ENCODE measurements around the gene PRAMEF17. TPM values are rescaled to one million over a fixed set of nuclear protein-coding genes. Genes with fewer than 3 reads are reported as not detected.

Gene PRAMEF17, protein sequence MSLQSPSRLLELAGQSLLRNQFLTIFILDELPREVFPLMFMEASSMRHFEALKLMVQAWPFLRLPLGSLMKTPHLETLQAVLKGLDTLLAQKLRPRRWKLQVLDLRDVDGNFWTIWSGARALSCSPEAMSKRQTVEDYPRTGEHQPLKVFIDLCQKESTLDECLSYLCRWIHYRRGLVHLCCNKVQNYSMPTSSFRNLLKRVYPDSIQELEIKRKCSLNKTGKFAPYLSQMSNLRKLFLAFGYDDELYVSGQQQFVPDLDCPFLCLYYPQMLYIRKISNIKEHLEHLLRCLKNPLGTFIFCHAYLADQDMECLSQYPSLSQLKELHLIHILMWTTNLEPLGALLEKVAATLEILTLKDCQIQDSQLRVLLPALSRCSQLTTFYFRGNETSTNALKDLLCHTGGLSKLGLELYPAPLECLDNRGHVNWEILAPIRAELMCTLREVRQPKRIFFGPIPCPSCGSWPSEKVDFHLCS
- total RNA-seq, result not detected in 2 replicates

DNA sequence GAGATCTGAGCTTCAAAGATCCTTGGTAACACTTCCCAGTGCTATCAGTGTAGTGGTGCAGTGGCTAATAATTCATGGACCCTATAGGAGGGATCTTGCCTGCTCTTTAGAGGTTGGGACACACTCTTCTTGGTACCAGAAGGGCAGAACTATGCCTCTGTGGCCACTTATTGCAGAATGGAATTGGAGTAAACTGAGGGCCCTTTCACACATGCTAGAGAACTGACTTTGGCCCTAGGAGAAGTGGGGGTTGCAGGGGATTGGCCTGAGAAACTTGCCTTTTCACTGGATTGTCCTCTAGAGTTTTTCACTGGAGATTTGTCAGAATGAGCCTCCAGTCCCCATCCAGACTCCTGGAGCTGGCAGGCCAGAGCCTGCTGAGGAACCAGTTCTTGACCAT is at the start of gene PRAMEF17:
Gene PRAMEF17, plus strand, starts transcription at position 301 of the 400 bp plus-strand sequence. Its CDS starts 26 bp downstream, at position 327.

DNA sequence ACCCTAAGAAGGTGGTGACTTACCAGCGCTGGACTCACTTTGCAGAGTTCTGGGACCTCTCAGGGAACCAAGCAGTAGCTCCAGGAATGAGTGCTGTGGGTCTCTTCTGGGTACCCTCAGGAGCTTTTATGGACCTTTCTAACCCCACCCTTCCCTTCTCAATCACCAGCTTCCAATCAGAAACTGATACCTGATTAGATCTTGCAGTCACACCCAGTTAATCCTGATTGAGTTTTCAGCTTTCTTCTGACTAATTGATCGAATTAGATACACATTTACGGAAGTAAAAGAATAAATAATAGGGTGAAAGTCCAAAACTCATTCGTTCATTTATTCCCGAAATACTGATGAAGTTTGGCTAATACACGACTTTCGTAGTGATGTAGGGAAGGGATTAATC is 42.4 kb upstream of the PRAMEF17 start, which contains the start of gene PRAMEF14:
Gene PRAMEF14, minus strand, starts transcription at position 101 of the 400 bp plus-strand sequence. CDS start 1,820 bp downstream, outside the sequence.

DNA sequence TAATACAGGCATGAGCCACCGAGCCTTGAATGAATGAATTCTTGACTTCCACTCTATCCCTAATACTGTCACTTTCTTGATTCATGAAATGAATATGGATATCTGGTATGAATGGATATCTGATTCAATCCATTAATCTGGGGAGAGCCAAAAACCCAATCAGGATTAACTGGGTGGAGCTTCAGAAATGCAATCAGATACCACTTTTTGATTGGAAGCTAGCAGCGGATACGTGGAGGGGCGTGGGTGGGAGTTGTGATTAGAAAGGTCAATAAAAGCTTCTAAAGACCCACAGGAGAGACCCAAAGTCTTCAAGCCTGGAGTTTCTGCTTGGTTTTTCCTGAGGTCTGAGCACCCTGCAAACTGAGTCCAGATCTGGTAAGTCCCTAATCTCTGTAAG is 20.7 kb downstream of the PRAMEF17 start, which contains the start of gene PRAMEF20:
Gene PRAMEF20, plus strand, starts transcription at position 301 of the 400 bp plus-strand sequence. CDS start 5,905 bp downstream, outside the sequence.

Other genes with a start within 250 kb of the PRAMEF17 start
- gene PRAMEF26, start 233.6 kb upstream of the PRAMEF17 start, total RNA-seq, result not detected in 2 replicates
- not detected in 2 replicates for gene HNRNPCL4, start 224.0 kb upstream of the PRAMEF17 start, total RNA-seq
- gene PRAMEF9, start 217.8 kb upstream of the PRAMEF17 start, total RNA-seq, result not detected in 2 replicates
- gene PRAMEF13, start 188.2 kb upstream of the PRAMEF17 start, total RNA-seq, result not detected in 2 replicates
- not detected in 2 replicates for gene PRAMEF18, start 163.5 kb upstream of the PRAMEF17 start, total RNA-seq
- not detected in 2 replicates for gene PRAMEF5, start 135.4 kb upstream of the PRAMEF17 start, total RNA-seq
- not detected in 2 replicates for gene PRAMEF8, start 104.5 kb upstream of the PRAMEF17 start, total RNA-seq
- not detected in 2 replicates for gene PRAMEF33, start 86.1 kb upstream of the PRAMEF17 start, total RNA-seq
- not detected in 2 replicates for gene PRAMEF15, start 74.1 kb upstream of the PRAMEF17 start, total RNA-seq
- gene PRAMEF14, start 42.5 kb upstream of the PRAMEF17 start, total RNA-seq, result not detected in 2 replicates
- not detected in 2 replicates for gene PRAMEF19, start 17.7 kb upstream of the PRAMEF17 start, total RNA-seq
- not detected in 2 replicates for gene PRAMEF20, start 20.8 kb downstream of the PRAMEF17 start, total RNA-seq
- 0.50 TPM in 1 of 2 replicates, not detected in the other for gene LRRC38, start 124.4 kb downstream of the PRAMEF17 start, total RNA-seq
- 0.06 TPM in 1 of 2 replicates, not detected in the other for gene PDPN, start 194.2 kb downstream of the PRAMEF17 start, total RNA-seq